CD4-positive, CD25-positive, alpha-beta regulatory T cell (primary cell): ENCODE data around the gene MBTPS1. TPM values are rescaled to one million over a fixed set of nuclear protein-coding genes. Genes with fewer than 3 reads are reported as not detected.
"Not testable (repeated sequence)": the region's sequence is repeated elsewhere in the genome, so short reads cannot be mapped to it uniquely, and the experiment has no call there.

Source experiments
- ATAC-seq, 2 donors: fragments of 150-1000 bp; cut with Tn5 transposase; one replicate each; pipeline ENCODE4 v1.10.0; 2021; ENCODE audit warnings: low read depth in 2 of 2, moderate number of reproducible peaks in 2 of 2, moderate library complexity in 1 of 2
- DNase-seq, 3 donors: peaks; one replicate each; pipeline versions ENCODE4 v3.0.0 to v3.0.0-alpha.2; 2012 to 2022; ENCODE audit warnings: mixed read lengths in 1 of 3
- H3K27ac ChIP-seq: one replicate; pipeline ENCODE4 v1.7.0; 2013; ENCODE audit warnings: mild to moderate bottlenecking, low read length; ENCODE audit not compliant: insufficient read depth, poor library complexity, severe bottlenecking
- H3K27me3 ChIP-seq: one replicate; pipeline ENCODE4 v1.7.0; 2013; ENCODE audit warnings: low read length; ENCODE audit not compliant: control insufficient read depth, insufficient read depth
- H3K36me3 ChIP-seq: one replicate; pipeline ENCODE4 v1.7.0; 2013; ENCODE audit warnings: mild to moderate bottlenecking, low read length, moderate library complexity; ENCODE audit not compliant: control insufficient read depth, insufficient read depth
- H3K4me1 ChIP-seq: 2 replicates; pipeline ENCODE4 v1.7.0; 2013; ENCODE audit warnings: mild to moderate bottlenecking, low read length; ENCODE audit not compliant: insufficient read depth, control insufficient read depth, poor library complexity, severe bottlenecking
- H3K4me3 ChIP-seq: one replicate; pipeline ENCODE4 v1.7.0; 2013; ENCODE audit warnings: low read depth, mild to moderate bottlenecking, low read length, moderate library complexity
- H3K9me3 ChIP-seq, 2 experiments: 1 replicate in 1 of 2; 2 replicates in 1 of 2; pipeline ENCODE4 v1.7.0; 2013; ENCODE audit warnings: low read length in 2 of 2, mild to moderate bottlenecking in 1 of 2, moderate library complexity in 1 of 2; ENCODE audit not compliant: control insufficient read depth in 2 of 2
- H3K27ac Mint-ChIP-seq, 3 donors: one replicate each; pipeline ENCODE4 v1.8.0; 2020 to 2022; ENCODE audit warnings: mild to moderate bottlenecking in 3 of 3, mixed read lengths in 3 of 3, moderate library complexity in 2 of 3
- H3K27me3 Mint-ChIP-seq: one replicate; pipeline ENCODE4 v1.8.0; 2022; ENCODE audit warnings: mild to moderate bottlenecking, mixed read lengths
- H3K36me3 Mint-ChIP-seq: one replicate; pipeline ENCODE4 v1.8.0; 2020; ENCODE audit warnings: mixed read lengths
- H3K4me1 Mint-ChIP-seq, 4 donors: one replicate each; pipeline ENCODE4 v1.8.0; 2020 to 2022; ENCODE audit warnings: mixed read lengths in 4 of 4, mild to moderate bottlenecking in 1 of 4
- H3K4me3 Mint-ChIP-seq, 4 donors: one replicate each; pipeline ENCODE4 v1.8.0; 2020 to 2022; ENCODE audit warnings: mild to moderate bottlenecking in 4 of 4, mixed read lengths in 4 of 4, moderate library complexity in 3 of 4
- H3K9me3 Mint-ChIP-seq, 7 donors: one replicate each; pipeline ENCODE4 v1.8.0; 2020 to 2022; ENCODE audit warnings: mixed read lengths in 7 of 7, mild to moderate bottlenecking in 3 of 7, moderate library complexity in 2 of 7
- polyA plus RNA-seq, 4 donors: library from polyadenylated mRNA; unstranded; fragments of 300-500 nt; fragmentation: Illumina TruSeq; gene quantifications; one replicate each; pipeline ENCODE4 v1.2.3, GENCODE V29; 2021
- total RNA-seq: library from RNA; stranded (reverse); gene quantifications from one replicate; pipeline ENCODE4 v1.2.3, GENCODE V29; 2022

The MBTPS1 gene
- total and polyA plus RNA-seq, 5 donors from 2014 or later, result 40.6 to 118 (median 48.3) TPM

GRCh38 chr16:84117494-84117843 is 727 bp upstream of the MBTPS1 start:
- H3K9me3 Mint-ChIP-seq, result no peaks in the 10 kb centered on the region
- H3K4me3 ChIP-seq, result peak overlapping the region; percentile 84
- H3K27me3 Mint-ChIP-seq, result no peaks in the 10 kb centered on the region
- peaks cover 13 to 30% (median 21%) of the 10 kb centered on the region in 4 donors for H3K4me1 Mint-ChIP-seq
- peak overlapping the region; percentile 82 to 96 (median 94) for H3K27ac Mint-ChIP-seq
- H3K36me3 ChIP-seq, result peaks cover under 1% of the 10 kb centered on the region
- H3K4me1 ChIP-seq, result peaks cover 30% of the 10 kb centered on the region
- H3K9me3 ChIP-seq, result no peaks in the 10 kb centered on the region
- ATAC-seq (no peak), DNase-seq (peak; percentile 5 to 70 (median 47))
- H3K27ac ChIP-seq, result peak overlapping the region; percentile 91
- no peaks in the 10 kb centered on the region for H3K27me3 ChIP-seq
- peak overlapping the region; percentile 93 to 98 (median 96) for H3K4me3 Mint-ChIP-seq
- peaks cover 6% of the 10 kb centered on the region for H3K36me3 Mint-ChIP-seq

GRCh38 chr16:84115919-84116719 is 623 bp downstream of the MBTPS1 start:
- DNase-seq (peak in 2 of 3 donors; percentile 61 to 78), ATAC-seq (peak; percentile 57 to 62)
- no peaks in the 10 kb centered on the region for H3K27me3 Mint-ChIP-seq
- H3K36me3 Mint-ChIP-seq, result no peaks in the 10 kb centered on the region
- peak overlapping the region; percentile 91 for H3K27ac ChIP-seq
- H3K4me1 Mint-ChIP-seq, result peaks cover 13 to 40% (median 22%) of the 10 kb centered on the region in 4 donors
- H3K4me1 ChIP-seq, result peaks cover 30% of the 10 kb centered on the region
- peak overlapping the region; percentile 96 to 98 (median 98) for H3K27ac Mint-ChIP-seq
- H3K4me3 Mint-ChIP-seq, result peak overlapping the region; percentile 95 to 98 (median 95)
- H3K4me3 ChIP-seq, result peak overlapping the region; percentile 95
- no peaks in the 10 kb centered on the region for H3K9me3 Mint-ChIP-seq
- no peaks in the 10 kb centered on the region for H3K9me3 ChIP-seq
- peaks cover under 1% of the 10 kb centered on the region for H3K36me3 ChIP-seq
- H3K27me3 ChIP-seq, result no peaks in the 10 kb centered on the region

- H3K27me3 ChIP-seq, ATAC-seq, DNase-seq, H3K9me3 Mint-ChIP-seq, H3K27me3 Mint-ChIP-seq, H3K27ac Mint-ChIP-seq, H3K36me3 Mint-ChIP-seq, H3K9me3 ChIP-seq, H3K27ac ChIP-seq, H3K4me3 ChIP-seq: not testable (repeated sequence)
- Mint-ChIP-seq H3K4me3 (peak overlapping the region in 1 of 4 donors; percentile 51), H3K4me1 (peaks cover 25 to 69% (median 40%) of the 10 kb centered on the region in 4 donors)
- Histone ChIP-seq H3K36me3 (peaks cover 27% of the 10 kb centered on the region), H3K4me1 (peaks cover 25% of the 10 kb centered on the region)
These were observed 4.8 kb downstream of the MBTPS1 start for GRCh38 chr16:84111949-84112348.

- H3K27ac Mint-ChIP-seq, result no peak overlapping the region
- peaks cover 25% of the 10 kb centered on the region for H3K4me1 ChIP-seq
- no peak overlapping the region for H3K4me3 ChIP-seq
These were observed 5.2 kb downstream of the MBTPS1 start for GRCh38 chr16:84111525-84111924.

GRCh38 chr16:84110527-84110926 is 6.2 kb downstream of the MBTPS1 start:
- H3K36me3 Mint-ChIP-seq, result peaks cover 13% of the 10 kb centered on the region
- H3K27me3 Mint-ChIP-seq, result no peaks in the 10 kb centered on the region
- Histone ChIP-seq H3K27me3 (no peaks in the 10 kb centered on the region), H3K4me1 (peaks cover 18% of the 10 kb centered on the region), H3K4me3 (no peak overlapping the region), H3K36me3 (peaks cover 33% of the 10 kb centered on the region), H3K27ac (no peak overlapping the region), H3K9me3 (no peaks in the 10 kb centered on the region)
- H3K9me3 Mint-ChIP-seq, result no peaks in the 10 kb centered on the region
- peak overlapping the region in 1 of 3 donors; percentile 42 for H3K27ac Mint-ChIP-seq
- ATAC-seq (no peak), DNase-seq (no peak)
- H3K4me1 Mint-ChIP-seq, result peaks cover 16 to 75% (median 44%) of the 10 kb centered on the region in 4 donors
- H3K4me3 Mint-ChIP-seq, result peak overlapping the region in 1 of 4 donors; percentile 58

More at GRCh38 chr16:84111525-84111924, 5.2 kb downstream of the MBTPS1 start:
- no peak overlapping the region for H3K27ac ChIP-seq
- Mint-ChIP-seq H3K4me3 (peak overlapping the region in 2 of 4 donors; percentile 51 to 58), H3K36me3 (peaks cover 6% of the 10 kb centered on the region), H3K9me3 (no peaks in the 10 kb centered on the region), H3K4me1 (peaks cover 25 to 74% (median 44%) of the 10 kb centered on the region in 4 donors), H3K27me3 (no peaks in the 10 kb centered on the region)
- no peaks in the 10 kb centered on the region for H3K9me3 ChIP-seq
- DNase-seq (no peak), ATAC-seq (no peak)
- no peaks in the 10 kb centered on the region for H3K27me3 ChIP-seq
- peaks cover 30% of the 10 kb centered on the region for H3K36me3 ChIP-seq

- Histone ChIP-seq H3K9me3 (no peaks in the 10 kb centered on the region), H3K36me3 (peaks cover 33% of the 10 kb centered on the region), H3K27ac (no peak overlapping the region), H3K4me3 (no peak overlapping the region), H3K4me1 (peaks cover 10% of the 10 kb centered on the region), H3K27me3 (no peaks in the 10 kb centered on the region)
- H3K4me3 Mint-ChIP-seq, result peak overlapping the region in 1 of 4 donors; percentile 41
- no peak for ATAC-seq
- no peak for DNase-seq
- peaks cover 16 to 73% (median 41%) of the 10 kb centered on the region in 4 donors for H3K4me1 Mint-ChIP-seq
- no peaks in the 10 kb centered on the region for H3K9me3 Mint-ChIP-seq
- peak overlapping the region in 2 of 3 donors; percentile 46 to 73 for H3K27ac Mint-ChIP-seq
- H3K27me3 Mint-ChIP-seq, result no peaks in the 10 kb centered on the region
- H3K36me3 Mint-ChIP-seq, result peaks cover 19% of the 10 kb centered on the region
These were observed 7.0 kb downstream of the MBTPS1 start for GRCh38 chr16:84109598-84110335.

- H3K4me3 ChIP-seq, result no peak overlapping the region
- DNase-seq (no peak), ATAC-seq (no peak)
- peaks cover 19% of the 10 kb centered on the region for H3K36me3 Mint-ChIP-seq
- H3K4me1 Mint-ChIP-seq, result peaks cover 25 to 78% (median 42%) of the 10 kb centered on the region in 4 donors
- H3K4me1 ChIP-seq, result peaks cover 4% of the 10 kb centered on the region
- H3K4me3 Mint-ChIP-seq, result no peak overlapping the region
- peaks cover 33% of the 10 kb centered on the region for H3K36me3 ChIP-seq
- no peaks in the 10 kb centered on the region for H3K27me3 Mint-ChIP-seq
- H3K27me3 ChIP-seq, result no peaks in the 10 kb centered on the region
- H3K9me3 Mint-ChIP-seq, result no peaks in the 10 kb centered on the region
- H3K27ac Mint-ChIP-seq, result no peak overlapping the region
- no peaks in the 10 kb centered on the region for H3K9me3 ChIP-seq
- H3K27ac ChIP-seq, result no peak overlapping the region
These were observed 8.8 kb downstream of the MBTPS1 start for GRCh38 chr16:84107921-84108320.
